Measurements from ENCODE around the gene BCHE. TPM values are rescaled to one million over a fixed set of nuclear protein-coding genes. Genes with fewer than 3 reads are reported as not detected.

Gene BCHE
- total RNA-seq, 4 donors from 2014 or later: 0.44 to 3.1 (median 1.1) TPM

DNA sequence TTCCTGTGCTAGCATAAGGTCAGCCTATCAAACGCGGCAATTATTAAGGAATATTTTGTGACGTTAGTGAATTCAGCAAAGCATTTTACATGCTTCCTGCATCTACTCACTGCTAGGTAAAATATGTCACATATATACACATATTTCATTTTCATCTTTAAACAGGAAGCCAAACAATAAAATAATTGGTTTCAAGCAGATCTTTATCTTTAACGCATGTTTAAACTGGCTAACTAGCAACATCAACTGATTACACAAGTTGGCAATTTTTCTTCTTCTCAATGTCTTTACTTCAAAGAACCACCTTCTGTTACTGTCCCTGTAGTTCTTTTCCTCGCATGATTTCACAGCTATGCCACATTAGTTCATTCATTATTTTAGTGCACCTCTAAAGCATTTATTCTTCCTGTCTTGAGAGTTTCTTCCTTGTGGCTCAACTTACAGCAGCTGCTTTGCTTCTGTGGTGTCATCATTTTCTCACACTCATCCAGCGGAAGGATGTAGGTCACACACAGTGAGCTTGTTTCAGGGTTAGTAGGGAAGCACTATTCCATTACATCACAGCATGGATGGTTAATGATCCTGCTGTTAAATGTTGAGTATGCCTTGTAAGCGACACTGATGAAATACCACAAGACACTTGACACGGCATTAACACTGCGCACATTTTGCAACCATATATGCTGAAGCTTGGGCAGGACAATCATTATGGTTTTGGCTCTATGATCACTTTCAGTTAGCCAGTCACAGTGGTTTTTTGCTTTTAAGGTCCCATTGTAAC lies 2.3 kb upstream of the BCHE start:
- TF ChIP-seq, protein P1, sequence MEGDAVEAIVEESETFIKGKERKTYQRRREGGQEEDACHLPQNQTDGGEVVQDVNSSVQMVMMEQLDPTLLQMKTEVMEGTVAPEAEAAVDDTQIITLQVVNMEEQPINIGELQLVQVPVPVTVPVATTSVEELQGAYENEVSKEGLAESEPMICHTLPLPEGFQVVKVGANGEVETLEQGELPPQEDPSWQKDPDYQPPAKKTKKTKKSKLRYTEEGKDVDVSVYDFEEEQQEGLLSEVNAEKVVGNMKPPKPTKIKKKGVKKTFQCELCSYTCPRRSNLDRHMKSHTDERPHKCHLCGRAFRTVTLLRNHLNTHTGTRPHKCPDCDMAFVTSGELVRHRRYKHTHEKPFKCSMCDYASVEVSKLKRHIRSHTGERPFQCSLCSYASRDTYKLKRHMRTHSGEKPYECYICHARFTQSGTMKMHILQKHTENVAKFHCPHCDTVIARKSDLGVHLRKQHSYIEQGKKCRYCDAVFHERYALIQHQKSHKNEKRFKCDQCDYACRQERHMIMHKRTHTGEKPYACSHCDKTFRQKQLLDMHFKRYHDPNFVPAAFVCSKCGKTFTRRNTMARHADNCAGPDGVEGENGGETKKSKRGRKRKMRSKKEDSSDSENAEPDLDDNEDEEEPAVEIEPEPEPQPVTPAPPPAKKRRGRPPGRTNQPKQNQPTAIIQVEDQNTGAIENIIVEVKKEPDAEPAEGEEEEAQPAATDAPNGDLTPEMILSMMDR (IDR thresholded peaks at IDR 0.05; ENCODE audit: low read depth): no peak

DNA sequence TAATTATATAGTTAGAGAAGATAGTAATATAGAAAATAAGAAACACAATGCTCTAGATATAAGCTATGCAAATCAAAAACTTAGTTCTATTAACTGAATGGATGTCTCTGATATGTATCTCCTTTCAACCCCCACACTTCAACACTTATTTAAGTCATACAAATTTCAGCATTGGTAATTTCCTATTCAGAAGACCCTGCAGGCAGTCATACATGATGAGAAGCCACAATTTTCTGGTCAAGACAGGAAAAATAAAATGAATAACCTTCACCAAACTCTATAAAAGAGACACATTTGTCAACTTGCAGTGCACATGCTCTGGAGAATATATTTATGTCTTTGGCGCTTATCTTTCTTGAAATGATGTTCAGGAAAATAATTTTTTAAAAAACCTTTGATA lies 578 bp upstream of the BCHE start:
- TF ChIP-seq, protein P1 (IDR thresholded peaks at IDR 0.05; ENCODE audit: low read depth): no peak

DNA sequence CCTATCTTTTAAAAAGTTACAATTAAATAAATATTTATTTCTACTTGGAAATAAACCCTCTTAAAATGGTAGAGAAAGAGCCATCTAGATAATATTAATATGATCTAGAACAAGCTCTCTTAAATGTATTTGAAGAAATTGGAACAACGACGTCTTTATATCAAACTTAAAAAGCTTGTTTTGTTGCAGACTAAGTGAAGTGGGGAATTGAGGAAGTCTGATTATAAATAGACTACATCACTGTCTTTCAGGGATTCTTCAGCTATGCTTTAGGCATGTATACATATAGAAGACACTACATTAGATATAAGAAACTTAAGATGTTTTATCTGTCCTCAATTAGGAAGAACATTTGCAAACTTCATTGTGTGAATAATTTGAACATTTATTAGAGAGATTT lies 1.8 kb downstream of the BCHE start:
- TF ChIP-seq, protein P1 (IDR thresholded peaks at IDR 0.05; ENCODE audit: low read depth): no peak

DNA sequence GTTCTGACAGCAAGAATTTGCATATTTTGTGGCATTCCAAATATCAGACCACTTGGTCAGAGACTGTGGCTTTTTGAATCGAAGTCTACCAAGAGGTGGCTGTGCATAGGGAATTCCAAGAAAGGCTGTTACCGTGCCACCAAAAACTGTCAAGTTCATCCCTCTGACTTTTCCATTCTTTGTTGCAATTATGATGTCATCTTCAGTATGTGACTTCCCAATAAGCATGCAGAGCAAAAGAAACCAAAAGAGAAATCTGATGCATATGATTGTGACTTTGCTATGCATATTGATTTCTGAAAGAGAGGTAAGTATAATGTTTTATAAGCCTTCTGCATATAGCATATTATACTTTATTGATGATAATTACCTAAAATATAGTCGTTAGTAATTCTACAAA lies 6.5 kb downstream of the BCHE start:
- TF ChIP-seq, protein P1 (IDR thresholded peaks at IDR 0.05; ENCODE audit: low read depth): no peak

DNA sequence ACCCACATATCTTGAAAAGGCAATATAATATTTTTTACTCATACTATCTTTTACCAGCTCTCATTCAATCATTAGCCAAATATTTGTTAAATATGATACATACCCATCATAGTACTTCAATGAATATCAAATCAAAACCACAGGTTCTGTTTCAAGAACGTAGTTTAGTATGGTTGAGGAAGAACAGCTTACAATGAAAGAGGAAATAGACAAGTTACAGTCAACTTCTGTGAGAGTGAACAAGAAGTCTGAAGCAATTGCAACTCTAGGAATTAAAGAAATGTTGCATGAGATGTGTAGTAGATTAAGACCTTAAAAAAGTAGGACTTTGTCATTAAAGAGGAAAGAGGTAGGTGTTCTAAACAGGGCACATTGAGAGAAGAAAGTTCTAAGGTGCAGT lies 9.3 kb downstream of the BCHE start:
- TF ChIP-seq, protein P1 (IDR thresholded peaks at IDR 0.05; ENCODE audit: low read depth): no peak

DNA sequence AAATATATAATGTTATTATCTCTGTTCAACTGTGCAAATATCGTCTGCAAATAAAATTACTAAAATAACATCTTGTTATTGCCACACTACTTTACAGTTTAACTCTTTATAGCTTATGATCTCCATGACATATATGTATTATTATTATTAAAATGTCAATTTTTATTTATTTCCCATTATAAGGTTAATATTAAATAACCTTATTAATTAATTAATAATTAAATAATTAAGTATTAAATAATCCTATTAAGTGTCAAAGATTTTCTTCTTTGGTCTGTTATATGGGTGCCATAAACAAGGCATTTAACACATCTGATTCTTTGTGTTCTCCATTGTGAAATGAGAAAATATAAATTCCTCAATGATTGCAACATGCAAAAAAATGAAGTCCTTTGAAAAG lies 10.0 kb downstream of the BCHE start:
- TF ChIP-seq, protein P1 (IDR thresholded peaks at IDR 0.05; ENCODE audit: low read depth): no peak

DNA sequence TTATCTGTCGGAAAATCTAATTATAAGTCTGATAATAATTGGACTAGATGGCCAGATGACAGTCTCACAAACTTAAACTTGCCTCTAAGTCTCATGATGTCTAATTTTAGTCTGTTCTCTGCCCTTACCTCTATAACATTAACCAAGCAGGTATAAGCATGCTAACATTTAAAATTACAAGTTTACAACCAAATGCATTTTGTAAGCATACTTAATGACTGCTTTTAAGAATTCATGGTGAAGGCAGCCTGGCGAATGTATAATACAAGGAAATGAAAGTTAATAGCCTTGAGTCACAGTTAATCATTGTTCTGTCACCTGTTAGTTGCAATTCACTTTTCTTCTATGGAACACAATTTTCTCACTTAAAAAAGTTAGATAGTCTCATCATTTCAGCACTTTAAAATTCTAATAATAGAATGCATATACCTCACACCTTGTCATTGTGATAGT lies 16.5 kb downstream of the BCHE start:
- TF ChIP-seq, protein P1 (IDR thresholded peaks at IDR 0.05; ENCODE audit: low read depth): no peak
